ENCODE results near the gene PFN4. TPM values are rescaled to one million over a fixed set of nuclear protein-coding genes. Genes with fewer than 3 reads are reported as not detected.

Gene PFN4
- polyA plus RNA-seq, 2 of the 4 experiments (the other 2 are of a cell fraction): 1.6 to 2.3 TPM

DNA sequence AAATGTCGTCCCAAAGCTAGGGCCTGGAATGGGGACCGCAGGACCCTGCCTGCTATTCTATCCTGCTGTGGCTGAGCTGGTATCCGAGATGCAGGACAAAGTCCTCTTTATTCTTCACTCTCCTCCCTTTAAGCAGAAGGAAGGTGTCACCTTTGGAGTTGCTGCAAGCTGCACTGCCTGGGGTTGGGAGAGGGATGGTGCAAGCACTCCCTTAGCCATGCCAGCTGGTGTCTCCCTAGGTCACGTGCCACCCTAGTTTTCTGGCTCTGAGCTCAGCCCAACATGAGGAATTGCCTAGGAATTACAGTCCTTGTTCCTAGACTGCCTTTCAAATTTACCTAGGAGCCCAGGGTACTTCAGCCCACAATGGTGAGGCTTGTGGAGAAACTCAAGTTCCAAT, 30.3 kb upstream of the PFN4 start:
- ATAC-seq (peak; percentile 25 to 30; a peak in 1 of 6 replicates), DNase-seq (ENCODE audit: low read depth in 1 of 2, low spot score in 1 of 2) (no peak), FAIRE-seq (no peak)
- POLR2A ChIA-PET: no interaction called here
- CTCF ChIA-PET: interaction anchor here (1.0 to 1.6 kb wide), 2 partner anchors 9 to 69 kb away, joined by 3 to 4 read pairs; partner anchors contain the start of gene TP53I3
- Histone ChIP-seq H3K4me3 (no peak overlapping the region), H3K27ac (no peak overlapping the region), H3K9me3 (no peaks in the 10 kb centered on the region), H3K4me2 (no peak overlapping the region), H3K4me1 (no peaks in the 10 kb centered on the region)
- 85% methylated on average over 4 of the region's 4 CpGs for WGBS (ENCODE audit: missing lambda C conversion rate)
- TF ChIP-seq JUN (IDR thresholded peaks at IDR 0.05): no peak
- no peak for TF ChIP-seq ZSCAN20 (CRISPR knock-in tag; IDR thresholded peaks at IDR 0.05)
- TF ChIP-seq CHD4 (IDR thresholded peaks at IDR 0.05; ENCODE audit: borderline replicate concordance): no peak
- TF ChIP-seq, protein P1, sequence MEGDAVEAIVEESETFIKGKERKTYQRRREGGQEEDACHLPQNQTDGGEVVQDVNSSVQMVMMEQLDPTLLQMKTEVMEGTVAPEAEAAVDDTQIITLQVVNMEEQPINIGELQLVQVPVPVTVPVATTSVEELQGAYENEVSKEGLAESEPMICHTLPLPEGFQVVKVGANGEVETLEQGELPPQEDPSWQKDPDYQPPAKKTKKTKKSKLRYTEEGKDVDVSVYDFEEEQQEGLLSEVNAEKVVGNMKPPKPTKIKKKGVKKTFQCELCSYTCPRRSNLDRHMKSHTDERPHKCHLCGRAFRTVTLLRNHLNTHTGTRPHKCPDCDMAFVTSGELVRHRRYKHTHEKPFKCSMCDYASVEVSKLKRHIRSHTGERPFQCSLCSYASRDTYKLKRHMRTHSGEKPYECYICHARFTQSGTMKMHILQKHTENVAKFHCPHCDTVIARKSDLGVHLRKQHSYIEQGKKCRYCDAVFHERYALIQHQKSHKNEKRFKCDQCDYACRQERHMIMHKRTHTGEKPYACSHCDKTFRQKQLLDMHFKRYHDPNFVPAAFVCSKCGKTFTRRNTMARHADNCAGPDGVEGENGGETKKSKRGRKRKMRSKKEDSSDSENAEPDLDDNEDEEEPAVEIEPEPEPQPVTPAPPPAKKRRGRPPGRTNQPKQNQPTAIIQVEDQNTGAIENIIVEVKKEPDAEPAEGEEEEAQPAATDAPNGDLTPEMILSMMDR (IDR thresholded peaks at IDR 0.05): no peak
- TF ChIP-seq, protein P2, sequence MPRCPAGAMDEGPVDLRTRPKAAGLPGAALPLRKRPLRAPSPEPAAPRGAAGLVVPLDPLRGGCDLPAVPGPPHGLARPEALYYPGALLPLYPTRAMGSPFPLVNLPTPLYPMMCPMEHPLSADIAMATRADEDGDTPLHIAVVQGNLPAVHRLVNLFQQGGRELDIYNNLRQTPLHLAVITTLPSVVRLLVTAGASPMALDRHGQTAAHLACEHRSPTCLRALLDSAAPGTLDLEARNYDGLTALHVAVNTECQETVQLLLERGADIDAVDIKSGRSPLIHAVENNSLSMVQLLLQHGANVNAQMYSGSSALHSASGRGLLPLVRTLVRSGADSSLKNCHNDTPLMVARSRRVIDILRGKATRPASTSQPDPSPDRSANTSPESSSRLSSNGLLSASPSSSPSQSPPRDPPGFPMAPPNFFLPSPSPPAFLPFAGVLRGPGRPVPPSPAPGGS (IDR thresholded peaks at IDR 0.05): no peak
- TF ChIP-seq, protein P3, sequence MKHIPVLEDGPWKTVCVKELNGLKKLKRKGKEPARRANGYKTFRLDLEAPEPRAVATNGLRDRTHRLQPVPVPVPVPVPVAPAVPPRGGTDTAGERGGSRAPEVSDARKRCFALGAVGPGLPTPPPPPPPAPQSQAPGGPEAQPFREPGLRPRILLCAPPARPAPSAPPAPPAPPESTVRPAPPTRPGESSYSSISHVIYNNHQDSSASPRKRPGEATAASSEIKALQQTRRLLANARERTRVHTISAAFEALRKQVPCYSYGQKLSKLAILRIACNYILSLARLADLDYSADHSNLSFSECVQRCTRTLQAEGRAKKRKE (CRISPR knock-in tag; IDR thresholded peaks at IDR 0.05; ENCODE audit: low read depth): no peak
- TF ChIP-seq POLR2A (IDR thresholded peaks at IDR 0.05; ENCODE audit: low read length): no peak
- no peak for TF ChIP-seq NR3C1 (IDR thresholded peaks at IDR 0.05)

DNA sequence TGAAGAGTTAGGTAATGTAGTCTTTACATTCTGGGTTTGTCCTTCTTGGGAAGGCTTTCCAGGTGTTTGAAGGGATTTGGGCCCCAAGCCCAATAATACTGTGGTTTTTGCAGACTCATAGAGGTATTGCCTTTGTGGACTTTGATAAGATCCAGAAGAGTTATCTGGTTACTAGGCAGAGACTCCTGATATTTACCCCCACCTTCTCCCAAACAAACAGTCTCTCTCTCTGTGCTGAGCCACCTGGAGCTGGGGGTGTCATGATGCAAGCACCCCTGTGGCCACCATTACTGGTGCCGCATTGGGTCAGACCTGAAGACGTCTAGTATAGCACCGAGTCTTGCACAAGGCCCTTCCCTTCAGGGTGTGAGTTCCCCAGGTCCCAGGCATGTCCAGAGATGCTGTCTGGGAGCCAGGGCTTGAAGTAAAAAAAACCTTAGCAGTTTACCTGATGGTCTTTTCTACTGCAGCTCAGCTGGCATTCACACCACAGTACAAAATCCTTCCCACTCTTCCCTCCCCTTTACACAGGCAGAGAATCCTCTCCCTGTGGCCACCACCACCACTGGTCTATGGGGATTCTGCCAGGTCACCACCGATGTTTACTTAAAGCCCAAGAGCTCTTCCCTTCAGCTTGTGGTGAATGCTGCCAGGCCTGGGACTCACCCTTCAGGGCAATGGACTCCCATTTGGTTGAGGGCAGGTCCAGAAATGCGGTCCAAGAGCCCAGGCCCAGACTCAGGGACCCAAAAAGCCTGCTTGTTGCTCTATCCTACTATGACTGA, 29.5 kb upstream of the PFN4 start:
- H3K4me1 ChIP-seq: no peaks in the 10 kb centered on the region
- H3K27ac ChIP-seq: no peak overlapping the region
- H3K4me2 ChIP-seq: no peak overlapping the region
- peaks cover 8% of the 10 kb centered on the region for H3K9me3 ChIP-seq
- CTCF ChIA-PET: interaction anchor here (1.0 to 1.6 kb wide), 3 partner anchors 10 to 68 kb away, joined by 3 to 5 read pairs (median 4); partner anchors contain the start of gene TP53I3
- WGBS (ENCODE audit: missing lambda C conversion rate): 82% methylated on average over 5 of the region's 5 CpGs
- no peak for DNase-seq (ENCODE audit: low read depth in 1 of 2, low spot score in 1 of 2)
- no peak for FAIRE-seq
- no peak overlapping the region for H3K4me3 ChIP-seq
- POLR2A ChIA-PET: no interaction called here
- no peak for TF ChIP-seq TFCP2L1 (CRISPR knock-in tag; IDR thresholded peaks at IDR 0.05)
- no peak for TF ChIP-seq ESRRA (IDR thresholded peaks at IDR 0.05; ENCODE audit: borderline replicate concordance, low read length)
- no peak for TF ChIP-seq ZNF302 (CRISPR knock-in tag; IDR thresholded peaks at IDR 0.05)
- no peak for TF ChIP-seq GATA3 (IDR thresholded peaks at IDR 0.05; ENCODE audit: borderline replicate concordance)
- TF ChIP-seq HOXA7 (CRISPR knock-in tag; IDR thresholded peaks at IDR 0.05): no peak
- no peak for TF ChIP-seq NR3C1 (IDR thresholded peaks at IDR 0.05)
- TF ChIP-seq CHD2 (IDR thresholded peaks at IDR 0.05; ENCODE audit: low read length, partially characterized antibody): no peak
- TF ChIP-seq JUNB (IDR thresholded peaks at IDR 0.05): no peak
- no peak for TF ChIP-seq NFE2L2 (conservative IDR thresholded peaks at IDR 0.05; ENCODE audit: low read length)
- no peak for TF ChIP-seq SMC3 (IDR thresholded peaks at IDR 0.05)
- TF ChIP-seq HOXB5 (CRISPR knock-in tag; IDR thresholded peaks at IDR 0.05): no peak
- TF ChIP-seq, protein P4, sequence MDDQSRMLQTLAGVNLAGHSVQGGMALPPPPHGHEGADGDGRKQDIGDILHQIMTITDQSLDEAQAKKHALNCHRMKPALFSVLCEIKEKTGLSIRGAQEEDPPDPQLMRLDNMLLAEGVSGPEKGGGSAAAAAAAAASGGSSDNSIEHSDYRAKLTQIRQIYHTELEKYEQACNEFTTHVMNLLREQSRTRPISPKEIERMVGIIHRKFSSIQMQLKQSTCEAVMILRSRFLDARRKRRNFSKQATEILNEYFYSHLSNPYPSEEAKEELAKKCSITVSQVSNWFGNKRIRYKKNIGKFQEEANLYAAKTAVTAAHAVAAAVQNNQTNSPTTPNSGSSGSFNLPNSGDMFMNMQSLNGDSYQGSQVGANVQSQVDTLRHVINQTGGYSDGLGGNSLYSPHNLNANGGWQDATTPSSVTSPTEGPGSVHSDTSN (IDR thresholded peaks at IDR 0.05): no peak
- TF ChIP-seq, protein P5, sequence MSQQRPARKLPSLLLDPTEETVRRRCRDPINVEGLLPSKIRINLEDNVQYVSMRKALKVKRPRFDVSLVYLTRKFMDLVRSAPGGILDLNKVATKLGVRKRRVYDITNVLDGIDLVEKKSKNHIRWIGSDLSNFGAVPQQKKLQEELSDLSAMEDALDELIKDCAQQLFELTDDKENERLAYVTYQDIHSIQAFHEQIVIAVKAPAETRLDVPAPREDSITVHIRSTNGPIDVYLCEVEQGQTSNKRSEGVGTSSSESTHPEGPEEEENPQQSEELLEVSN (IDR thresholded peaks at IDR 0.05; ENCODE audit: borderline replicate concordance, low read depth): no peak
- no peak for TF ChIP-seq ZC3H11A (IDR thresholded peaks at IDR 0.05)
- no peak; a peak in 1 of 6 replicates for ATAC-seq
